SIG-M5 treated with dmso at 0.1 percent for 504 hours (cell line): Measurements from ENCODE around the gene TPCN1.

Source experiments
- DNase-seq: peaks from one replicate; lab custom pipeline; 2025; ENCODE audit not compliant: unreplicated experiment; lab: John Stamatoyannopoulos, UW

Gene TPCN1

DNA sequence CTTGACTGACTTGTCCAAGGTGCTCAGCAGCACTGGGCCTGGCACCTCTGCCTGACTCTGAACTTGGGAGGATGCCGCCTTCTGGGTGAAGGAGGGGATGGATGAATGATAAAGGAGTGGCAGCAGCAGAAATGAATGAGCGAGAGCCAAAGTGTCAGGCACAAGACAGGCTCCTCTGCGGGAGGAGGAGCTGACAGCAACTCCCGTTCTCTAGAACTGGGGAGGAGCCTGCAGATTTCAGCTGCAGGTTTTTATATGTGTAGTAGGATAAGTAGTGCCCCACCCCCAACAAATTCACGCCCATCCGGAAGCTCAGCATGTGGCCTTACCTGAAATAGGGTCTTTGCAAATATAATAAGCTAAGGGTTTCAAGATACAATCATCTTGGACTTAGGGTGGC, 80.5 kb downstream of the TPCN1 start:
- DNase-seq: no peak

DNA sequence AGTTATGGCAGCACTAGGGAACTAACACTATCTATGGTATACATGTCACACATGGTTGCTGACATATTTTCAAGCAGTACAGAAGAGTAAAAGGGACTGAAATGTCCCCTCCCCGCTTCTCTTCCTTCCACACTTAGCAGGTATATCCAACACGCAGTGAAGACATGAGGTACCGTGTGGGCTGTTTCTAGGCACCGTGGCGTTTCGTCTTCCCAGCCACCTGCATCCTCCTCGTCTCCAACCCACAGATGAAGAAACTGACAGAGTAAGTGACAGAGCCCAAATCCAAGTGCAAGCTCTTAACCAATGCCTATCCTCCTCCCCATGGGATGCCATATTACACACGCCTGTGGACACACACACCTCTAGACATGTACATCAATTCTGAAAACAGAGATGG, 81.2 kb downstream of the TPCN1 start:
- DNase-seq: no peak

DNA sequence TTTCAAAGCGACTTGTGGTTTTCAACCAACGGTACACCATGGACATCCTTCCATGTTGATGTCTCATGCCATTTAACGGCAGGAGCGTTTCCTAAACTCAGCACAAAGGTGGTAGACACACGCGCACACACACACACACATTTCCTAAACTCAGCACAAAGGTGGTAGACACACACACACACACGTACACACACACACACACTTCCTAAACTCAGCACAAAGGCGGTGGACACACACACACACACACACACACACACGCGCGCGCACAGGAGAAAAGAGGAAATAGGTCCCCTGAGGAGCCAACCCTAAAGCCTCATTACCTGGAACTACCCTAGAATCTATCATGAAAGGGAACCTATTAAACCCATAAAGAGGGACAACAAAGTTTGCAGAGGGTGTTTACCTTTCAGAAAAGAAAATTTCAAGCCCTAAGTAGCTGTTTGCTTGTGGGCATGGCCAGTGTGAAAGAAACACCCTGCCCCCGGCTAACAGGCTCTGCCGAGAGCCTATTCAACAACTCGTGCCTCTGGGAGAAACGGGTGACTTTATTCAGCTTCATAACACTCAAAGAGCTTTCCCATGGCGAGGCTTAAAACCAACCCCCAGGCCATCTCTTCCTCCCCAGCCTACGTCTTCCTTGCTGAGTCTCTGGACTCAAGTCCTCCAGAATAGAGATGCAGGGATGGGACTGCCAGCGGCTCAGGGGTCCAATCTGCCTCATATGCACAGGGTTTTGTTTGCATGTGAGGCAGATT, 81.8 kb downstream of the TPCN1 start:
- peak; percentile 19 for DNase-seq

DNA sequence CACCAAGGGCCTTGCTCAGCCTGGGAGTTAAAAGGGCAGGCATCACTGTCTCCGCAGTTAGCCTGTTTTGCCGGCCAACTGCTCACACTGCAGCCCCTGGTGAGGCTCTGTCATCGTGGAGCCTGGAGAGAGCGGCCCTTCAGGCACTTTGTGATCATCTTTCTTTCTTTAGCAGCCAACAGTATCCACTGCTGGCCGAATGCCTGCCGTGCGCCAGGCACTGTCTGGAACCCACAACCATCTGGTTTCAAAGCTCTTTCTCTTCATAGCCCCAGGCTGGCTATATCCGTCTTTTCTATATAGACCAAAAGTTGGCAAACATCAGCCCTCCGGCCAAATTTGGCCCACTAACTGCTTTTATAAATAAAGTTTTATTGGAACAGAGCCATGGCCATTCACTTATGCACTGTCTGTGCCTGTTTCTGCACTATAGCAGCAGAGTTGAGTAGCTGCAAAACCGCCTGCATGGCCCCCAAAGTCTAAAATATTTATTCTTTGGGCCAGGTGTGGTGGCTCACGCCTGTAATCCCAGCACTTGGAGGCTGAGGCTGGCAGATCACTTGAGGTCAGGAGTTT, 84.1 kb downstream of the TPCN1 start:
- no peak for DNase-seq

DNA sequence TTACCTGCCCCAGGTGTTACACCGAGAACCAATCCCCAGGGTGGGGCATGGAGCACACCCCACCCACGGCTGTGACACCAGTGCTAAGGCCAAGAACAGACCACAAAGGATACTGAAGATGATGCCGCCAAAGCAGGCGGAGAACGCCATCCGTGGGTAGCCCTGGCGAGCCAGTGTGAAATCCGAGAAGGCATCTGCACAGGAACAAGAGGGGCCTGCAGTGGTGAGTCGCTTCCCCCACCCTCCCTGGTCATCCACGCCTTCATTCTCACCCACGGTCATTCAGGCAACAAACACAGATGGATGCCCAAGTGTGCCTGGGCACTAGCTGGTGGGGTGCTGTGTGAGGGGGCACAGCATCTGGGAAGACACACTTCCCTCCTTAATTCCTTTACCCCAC, 85.1 kb downstream of the TPCN1 start:
- no peak for DNase-seq

DNA sequence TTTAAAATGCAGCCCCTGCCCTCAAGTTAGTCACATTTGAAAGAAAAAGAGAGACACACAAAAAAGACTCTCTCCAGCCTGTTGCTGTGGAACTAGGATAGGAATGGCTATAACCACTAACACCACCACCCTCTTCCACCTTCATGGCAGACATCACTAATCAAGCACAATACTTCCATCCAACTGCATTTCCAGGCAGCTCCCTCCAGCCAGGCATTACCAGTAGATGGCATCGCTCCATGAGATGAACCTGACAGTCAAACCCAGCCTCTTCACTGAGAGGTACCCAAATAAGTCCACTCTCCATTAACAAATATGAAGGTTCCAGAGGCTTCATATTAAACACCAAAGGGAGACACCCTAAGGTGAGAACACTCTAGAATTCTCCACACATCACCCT, 89.2 kb downstream of the TPCN1 start:
- DNase-seq: peak; percentile 27

DNA sequence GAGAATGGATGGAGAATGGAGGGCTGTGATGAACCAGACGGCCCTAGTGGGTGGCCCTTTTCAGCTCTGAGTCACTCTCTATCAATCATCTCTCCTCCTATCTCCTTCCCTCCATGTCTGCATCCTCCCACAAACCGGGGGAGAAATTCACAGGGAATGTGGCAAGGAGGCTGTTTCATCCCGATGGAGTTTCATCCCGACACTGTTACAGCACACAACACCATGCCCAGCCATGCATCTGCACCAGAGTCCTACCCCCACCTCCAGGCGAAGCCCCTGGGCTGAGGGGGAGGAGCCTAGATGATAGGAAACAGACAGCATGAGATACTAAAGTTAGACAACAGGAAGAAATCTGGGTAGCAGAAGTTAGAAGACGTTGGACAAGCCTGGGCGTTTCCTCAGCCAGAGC, 92.9 kb downstream of the TPCN1 start:
- no peak for DNase-seq

DNA sequence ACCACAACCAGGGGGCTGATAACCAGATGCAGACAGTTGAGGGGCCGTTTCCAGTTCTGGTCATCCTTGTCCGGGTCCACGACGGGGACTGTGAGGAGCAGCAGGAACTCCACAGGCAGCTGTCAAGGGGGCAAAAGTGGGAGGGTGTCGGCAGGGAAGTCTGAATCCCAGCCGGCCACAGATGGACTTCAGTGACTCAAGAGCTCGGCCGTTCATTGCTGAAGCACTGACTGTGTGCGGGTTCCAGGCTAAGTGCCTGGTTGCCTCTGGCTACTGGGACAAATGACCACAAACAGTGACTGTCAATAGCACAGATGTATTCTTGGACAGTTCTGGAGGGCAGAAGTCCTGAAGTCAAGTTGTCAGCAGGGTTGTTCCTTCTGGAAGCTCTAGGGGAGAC, 94.1 kb downstream of the TPCN1 start:
- DNase-seq: no peak

DNA sequence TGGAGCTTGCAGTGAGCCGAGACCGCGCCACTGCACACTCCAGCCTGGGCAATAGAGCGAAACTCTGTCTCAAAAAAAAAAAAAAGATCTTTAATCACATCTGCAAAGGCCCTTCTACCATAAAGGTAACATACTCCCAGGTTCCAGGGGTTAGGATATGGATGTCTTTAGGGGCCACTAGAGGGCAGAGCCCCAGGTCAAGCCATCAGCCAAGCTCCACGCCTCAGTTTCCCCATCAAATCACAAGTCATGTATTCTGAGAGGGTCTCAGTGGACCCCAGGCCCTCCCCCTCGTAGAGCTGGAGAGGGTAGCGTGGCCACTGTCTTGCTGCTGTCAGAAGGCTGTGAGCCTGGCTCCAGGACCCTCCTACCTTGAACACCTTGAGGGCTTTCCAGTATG, 94.9 kb downstream of the TPCN1 start:
- DNase-seq: no peak

DNA sequence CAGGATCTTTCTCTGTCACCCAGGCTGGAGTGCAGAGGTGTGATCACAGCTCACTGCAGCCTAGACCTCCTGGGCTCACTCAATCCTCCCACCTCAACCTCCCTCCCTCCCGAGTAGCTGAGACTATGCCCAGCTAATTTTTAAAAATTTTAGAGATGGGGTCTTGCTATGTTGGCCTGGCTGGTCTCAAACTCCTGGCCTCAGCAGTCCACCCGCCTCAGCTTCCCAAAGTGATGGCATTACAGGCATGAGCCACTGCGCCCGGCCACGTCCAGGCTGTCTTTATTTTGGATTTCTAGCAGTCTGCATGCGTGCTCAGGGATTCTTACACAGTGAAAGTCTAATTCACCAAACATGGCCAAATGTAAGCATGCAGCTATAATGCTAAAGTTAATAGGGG, 95.9 kb downstream of the TPCN1 start:
- DNase-seq: no peak

DNA sequence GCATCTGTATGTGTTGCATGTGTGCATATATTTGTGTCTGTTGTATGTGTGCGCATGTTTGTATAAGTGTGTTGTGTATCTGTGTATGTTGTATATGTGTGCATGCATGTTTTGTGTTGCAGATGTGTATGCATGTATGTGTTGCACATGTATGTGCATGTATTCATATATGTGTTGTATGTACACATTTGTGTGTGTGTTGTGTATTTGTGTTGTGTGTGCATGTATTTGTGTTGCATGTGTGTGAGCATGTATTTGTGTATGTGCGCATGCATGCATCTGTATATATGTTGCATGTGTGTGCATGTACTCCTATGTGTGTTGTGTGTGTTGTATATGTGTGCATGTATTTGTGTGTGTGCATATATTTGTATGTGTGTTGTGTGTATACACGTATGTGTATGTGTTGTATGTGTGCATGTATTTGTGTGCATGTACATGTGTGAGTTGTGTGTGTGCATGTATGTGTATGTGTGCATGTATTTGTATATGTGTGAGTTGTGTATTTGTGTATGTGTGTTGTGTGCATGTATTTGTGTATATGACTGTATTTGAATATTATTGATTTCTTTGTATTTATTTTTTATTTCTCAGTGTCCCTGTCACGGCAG, 96.9 kb downstream of the TPCN1 start:
- DNase-seq: no peak

DNA sequence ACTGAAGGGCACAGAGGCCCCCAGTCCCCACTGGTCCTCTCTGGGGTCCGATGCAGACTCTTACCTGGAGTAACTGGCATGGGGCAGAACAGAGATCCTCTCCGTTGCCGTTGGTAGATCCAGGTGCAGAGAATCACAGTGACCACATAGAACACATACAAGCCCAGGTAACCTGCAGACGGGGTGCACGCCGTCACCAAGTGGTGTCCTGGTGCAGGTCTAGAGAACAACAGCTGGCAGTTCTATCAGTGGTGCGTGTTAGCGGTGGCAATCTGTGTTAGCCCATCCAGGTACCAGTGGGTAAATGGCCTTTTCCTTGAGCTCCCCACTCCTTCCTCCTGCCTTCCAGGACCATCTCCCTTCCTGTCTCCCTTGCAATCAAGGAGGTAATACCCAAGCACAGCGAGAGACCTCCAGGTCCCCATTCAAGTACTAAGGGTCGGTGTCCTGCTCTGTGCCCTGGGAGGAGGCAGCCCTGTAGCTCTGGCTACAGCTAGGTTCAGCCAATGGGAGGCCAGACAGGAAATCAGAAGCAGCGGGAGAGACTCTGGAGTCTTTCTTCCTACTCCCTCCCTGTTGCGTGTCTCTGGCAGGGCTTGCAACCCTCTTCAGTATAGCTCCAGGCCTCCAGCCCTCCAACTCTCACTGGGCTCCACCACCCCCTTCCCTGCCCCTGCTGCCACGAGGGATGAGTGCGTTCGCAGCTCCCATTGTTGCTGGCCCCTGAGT, 97.8 kb downstream of the TPCN1 start:
- DNase-seq: no peak

DNA sequence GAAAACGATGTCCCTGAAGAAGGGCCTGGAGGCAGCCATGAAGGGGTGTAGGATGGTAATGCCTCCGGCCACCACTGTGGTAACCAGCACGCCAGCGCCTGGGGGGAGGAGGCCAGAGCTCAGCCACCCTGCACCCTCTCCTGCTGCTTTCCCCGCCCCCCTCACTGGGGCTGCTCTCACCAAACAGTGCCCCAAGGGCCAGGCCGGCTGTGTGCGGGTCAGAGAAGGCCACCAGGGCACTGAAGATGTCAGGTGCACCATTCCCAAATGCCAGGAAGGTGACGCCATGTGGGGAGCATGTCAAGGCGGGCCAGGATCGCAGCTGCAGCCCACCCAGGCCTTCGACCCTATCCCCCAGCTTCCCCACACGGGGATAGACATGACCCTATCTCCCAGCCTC, 99.1 kb downstream of the TPCN1 start:
- no peak for DNase-seq

DNA sequence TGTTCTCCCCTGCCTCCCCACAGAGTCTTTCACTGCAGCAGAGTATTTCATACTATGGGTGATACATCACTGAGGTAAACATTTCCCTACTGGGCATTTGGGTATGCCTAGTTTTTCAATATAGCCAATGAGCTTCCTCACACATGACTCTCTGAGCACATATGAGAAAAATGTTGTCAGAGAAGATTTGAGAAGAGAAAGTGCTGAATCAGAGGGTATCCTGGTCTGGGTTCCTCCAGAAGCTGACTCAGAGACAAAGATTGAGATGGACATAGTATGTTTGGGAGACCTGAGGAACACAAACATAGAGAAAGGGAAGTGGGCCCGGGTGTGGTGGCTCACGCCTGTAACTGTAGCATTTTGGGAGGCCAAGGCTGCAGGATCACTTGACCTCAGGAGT, 101.1 kb downstream of the TPCN1 start:
- DNase-seq: peak; percentile 72

DNA sequence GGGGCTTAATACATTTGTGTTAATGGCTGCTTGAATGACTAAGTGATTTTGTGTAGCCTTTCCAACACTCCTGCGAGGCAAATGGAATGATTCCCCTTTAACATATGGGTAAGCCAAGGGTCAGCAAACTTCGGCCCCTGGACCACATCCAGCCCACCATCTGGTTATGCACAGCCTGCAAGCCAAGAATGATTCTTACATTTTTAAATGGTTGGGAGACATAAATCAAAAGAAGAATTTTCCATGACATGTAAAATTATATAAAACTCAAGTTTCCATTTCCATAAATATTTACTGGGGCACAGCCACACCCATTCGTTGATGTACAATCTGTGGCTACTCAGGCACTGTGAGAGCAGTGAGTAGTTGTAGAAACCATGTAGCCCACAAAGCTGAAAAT, 104.7 kb downstream of the TPCN1 start:
- DNase-seq: no peak

DNA sequence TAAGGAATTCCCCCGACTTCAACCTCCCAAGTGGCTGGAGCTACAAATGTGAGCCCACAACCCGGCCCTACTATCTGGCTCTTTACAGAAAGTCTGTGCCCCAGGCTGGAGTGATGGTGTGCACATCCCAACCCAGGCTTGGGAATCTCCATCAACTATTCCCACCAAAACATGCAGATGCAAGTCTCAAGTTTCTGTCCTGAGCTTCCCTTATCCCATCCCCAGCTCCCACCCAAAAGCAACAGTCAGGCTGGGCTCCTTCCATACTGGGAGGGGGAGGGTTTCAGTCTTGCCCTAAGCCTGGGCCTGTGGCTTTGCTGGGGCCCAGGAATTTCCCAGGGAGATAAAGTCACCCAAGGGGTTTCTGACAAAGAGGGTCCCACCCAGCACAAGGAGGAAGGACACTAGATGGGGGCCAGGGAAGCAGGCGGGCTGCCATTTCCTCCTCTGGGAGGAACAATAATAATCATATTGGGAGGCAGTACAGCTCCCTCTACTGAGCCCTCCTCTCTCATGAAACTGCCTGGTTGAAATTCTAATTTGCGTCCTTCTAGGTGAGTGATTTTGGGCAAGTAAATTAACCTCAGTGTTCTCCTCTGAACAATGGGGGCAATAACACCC, 105.6 kb downstream of the TPCN1 start:
- no peak for DNase-seq

DNA sequence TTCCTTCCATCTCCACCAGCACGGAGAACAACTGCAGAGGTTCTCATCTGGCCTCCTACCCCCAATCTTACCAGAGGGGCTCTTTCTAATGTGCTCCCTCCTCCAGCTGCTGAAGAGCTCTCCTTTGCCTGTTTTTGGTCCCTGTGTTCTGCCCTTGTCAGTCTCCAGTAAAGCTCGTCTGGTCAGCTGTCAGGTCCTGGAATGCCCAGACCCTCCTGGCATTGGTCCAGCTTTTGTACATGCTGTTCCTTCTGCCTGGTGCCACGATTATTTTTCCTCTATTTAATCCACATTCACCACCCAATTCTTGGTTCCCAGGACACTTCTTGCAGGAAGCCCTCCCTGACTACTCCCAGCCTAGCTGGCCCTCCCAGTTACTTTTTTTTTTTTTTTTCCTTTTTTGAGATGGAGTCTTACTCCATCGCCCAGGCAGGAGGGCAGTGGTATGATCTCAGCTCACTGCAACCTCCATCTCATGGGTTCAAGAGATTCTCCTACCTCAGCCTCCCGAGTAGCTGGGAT, 107.2 kb downstream of the TPCN1 start:
- no peak for DNase-seq

DNA sequence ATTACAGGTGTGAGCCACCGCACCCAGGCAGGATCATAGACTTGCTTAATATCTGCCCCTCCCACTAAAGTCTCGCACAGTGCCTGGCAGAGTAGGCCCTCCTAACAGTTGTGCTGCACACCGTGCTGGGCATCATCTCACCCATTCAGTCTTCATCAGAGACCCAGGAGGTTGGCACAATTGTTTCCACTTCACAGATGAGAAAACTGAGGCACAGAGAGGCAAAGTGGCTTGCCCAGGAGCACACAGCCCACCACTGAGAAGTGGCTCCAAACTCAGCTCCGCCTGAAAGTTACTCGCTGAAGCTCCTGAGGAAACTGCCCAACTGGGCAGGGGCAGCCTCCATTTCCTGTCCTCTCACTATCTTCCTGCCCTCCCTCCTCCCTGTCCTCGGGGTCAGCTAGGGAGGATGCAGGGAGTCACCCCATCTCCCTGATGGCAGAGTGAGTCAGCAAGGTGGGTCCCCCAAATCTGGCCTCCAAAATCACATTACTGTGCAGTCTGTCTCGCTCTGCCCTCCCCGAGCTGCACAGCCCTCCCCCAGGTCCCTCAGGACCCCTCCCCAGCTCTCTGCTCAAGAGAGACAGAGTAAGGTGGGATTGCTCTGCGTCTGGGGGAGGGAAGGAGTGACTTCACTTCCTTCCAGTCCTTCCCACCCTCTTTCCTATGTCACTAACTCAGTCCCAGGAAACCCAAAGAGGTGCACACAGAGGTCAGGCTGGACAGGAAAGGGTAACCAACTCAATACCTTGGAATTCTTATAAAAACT, 107.9 kb downstream of the TPCN1 start:
- DNase-seq: no peak

DNA sequence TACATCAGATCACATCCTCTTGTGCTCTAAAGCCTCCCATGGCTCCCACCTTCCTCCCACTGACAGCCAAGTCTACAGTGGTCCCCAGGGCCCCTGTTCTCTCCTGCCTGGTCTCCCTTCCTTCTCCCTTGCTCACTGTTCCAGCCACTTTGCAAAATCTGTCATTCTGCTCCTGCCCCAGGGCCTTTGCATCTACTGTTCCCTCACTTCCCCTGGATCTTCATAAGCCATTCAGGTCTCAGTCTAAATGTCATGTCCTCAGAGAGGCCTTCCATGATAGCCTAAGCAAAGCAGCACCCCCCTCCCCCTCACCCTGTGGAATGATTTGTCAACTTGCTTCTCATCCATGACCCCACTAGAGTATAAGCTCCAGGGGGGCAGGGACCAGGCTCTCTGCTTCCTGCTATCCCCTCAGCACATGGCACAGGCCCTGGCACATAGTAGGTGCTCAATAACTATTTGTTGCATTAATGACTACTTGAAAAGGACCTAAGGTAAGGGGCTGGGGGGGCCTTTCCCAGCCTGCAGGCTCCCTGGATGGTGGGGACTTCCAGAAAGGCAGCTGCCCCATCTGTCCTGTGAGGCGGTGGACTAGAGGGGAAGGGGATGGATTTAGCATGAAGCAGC, 108.6 kb downstream of the TPCN1 start:
- no peak for DNase-seq

DNA sequence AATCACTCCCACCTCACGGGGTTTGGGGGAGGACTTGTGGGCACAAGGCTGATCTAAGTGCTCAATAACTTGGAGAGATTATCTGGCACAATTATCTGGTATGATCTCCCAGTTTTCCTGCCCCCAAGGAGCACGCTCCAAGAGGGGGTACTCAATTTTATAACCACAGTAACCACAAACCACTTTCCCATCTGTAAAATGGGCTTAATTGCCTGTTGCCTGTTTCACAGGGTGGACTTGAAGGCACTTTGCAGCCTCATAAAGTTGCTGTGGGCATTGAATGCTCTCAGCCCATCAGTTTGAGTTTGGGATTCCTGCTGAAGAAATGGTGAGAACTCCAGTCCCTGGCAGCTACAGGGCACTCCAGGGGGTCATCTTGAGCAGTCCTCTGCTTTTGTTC, 109.2 kb downstream of the TPCN1 start:
- DNase-seq: no peak
